Activated T-cell treated with anti-CD3 and anti-CD28 coated beads for 24 hours (primary cell): Measurements from ENCODE around the gene SLC17A5.
"Not testable (repeated sequence)": the region's sequence is repeated elsewhere in the genome, so short reads cannot be mapped to it uniquely, and the experiment has no call there.

Source experiments
- DNase-seq: peaks from one replicate; pipeline ENCODE4 v3.0.0-alpha.2; 2020; ENCODE audit warnings: low read depth

SLC17A5 gene

GRCh38 chr6:73666393-73666792 is 12.6 kb upstream of the SLC17A5 start:
- DNase-seq = no peak

- DNase-seq = no peak
Measured at GRCh38 chr6:73665686-73666319, 12.0 kb upstream of the SLC17A5 start.

GRCh38 chr6:73664701-73665100 is 10.9 kb upstream of the SLC17A5 start:
- DNase-seq = no peak

GRCh38 chr6:73657201-73657600 is 3.4 kb upstream of the SLC17A5 start:
- DNase-seq = no peak

GRCh38 chr6:73656531-73657145 is 2.8 kb upstream of the SLC17A5 start:
- DNase-seq = no peak

- no peak for DNase-seq
Measured at GRCh38 chr6:73655341-73655917, 1.6 kb upstream of the SLC17A5 start.

- peak; percentile 52 for DNase-seq
Measured at GRCh38 chr6:73652637-73653570, 888 bp downstream of the SLC17A5 start.

GRCh38 chr6:73649783-73650182 is 4.0 kb downstream of the SLC17A5 start:
- DNase-seq = no peak

GRCh38 chr6:73648166-73648565 is 5.6 kb downstream of the SLC17A5 start:
- no peak for DNase-seq

- no peak for DNase-seq
Measured at GRCh38 chr6:73644941-73645591, 8.7 kb downstream of the SLC17A5 start.

- DNase-seq = no peak
Measured at GRCh38 chr6:73644030-73644429, 9.8 kb downstream of the SLC17A5 start.

GRCh38 chr6:73642530-73642929 is 11.3 kb downstream of the SLC17A5 start:
- no peak for DNase-seq

- DNase-seq = no peak
Measured at GRCh38 chr6:73640179-73640750, 13.5 kb downstream of the SLC17A5 start.

GRCh38 chr6:73639040-73639439 is 14.8 kb downstream of the SLC17A5 start:
- DNase-seq = no peak

GRCh38 chr6:73637404-73637803 is 16.4 kb downstream of the SLC17A5 start:
- no peak for DNase-seq

- DNase-seq = no peak
Measured at GRCh38 chr6:73636048-73636447, 17.7 kb downstream of the SLC17A5 start.

- DNase-seq = no peak
Measured at GRCh38 chr6:73632346-73632745, 21.4 kb downstream of the SLC17A5 start.

- no peak for DNase-seq
Measured at GRCh38 chr6:73631849-73632248, 21.9 kb downstream of the SLC17A5 start.

GRCh38 chr6:73630401-73630800 is 23.4 kb downstream of the SLC17A5 start:
- no peak for DNase-seq

GRCh38 chr6:73624896-73625295 is 28.9 kb downstream of the SLC17A5 start:
- no peak for DNase-seq

GRCh38 chr6:73623480-73623879 is 30.3 kb downstream of the SLC17A5 start:
- DNase-seq = not testable (repeated sequence)

- DNase-seq = not testable (repeated sequence)
Measured at GRCh38 chr6:73618082-73618481, 35.7 kb downstream of the SLC17A5 start.
